Measurements from ENCODE around the gene CTSH.

Gene CTSH

GRCh38 chr15:78979456-78980320, 34.8 kb upstream of the CTSH start:
- no peak overlapping the region for H3K4me3 ChIP-seq (ENCODE audit: low read length)
- peak; percentile 54 for DNase-seq (ENCODE audit: low read depth, low spot score)

GRCh38 chr15:78978601-78979179, 33.8 kb upstream of the CTSH start:
- no peak for DNase-seq (ENCODE audit: low read depth, low spot score)
- no peak overlapping the region for H3K4me3 ChIP-seq (ENCODE audit: low read length)

GRCh38 chr15:78977591-78978347, 32.9 kb upstream of the CTSH start:
- H3K4me3 ChIP-seq (ENCODE audit: low read length), result no peak overlapping the region
- DNase-seq (ENCODE audit: low read depth, low spot score), result no peak

- no peak overlapping the region for H3K4me3 ChIP-seq (ENCODE audit: low read length)
- no peak for DNase-seq (ENCODE audit: low read depth, low spot score)
These were observed 32.3 kb upstream of the CTSH start for GRCh38 chr15:78977091-78977571.

- DNase-seq (ENCODE audit: low read depth, low spot score), result no peak
- H3K4me3 ChIP-seq (ENCODE audit: low read length), result no peak overlapping the region
These were observed 31.8 kb upstream of the CTSH start for GRCh38 chr15:78976691-78977090.

GRCh38 chr15:78974272-78974918, 29.5 kb upstream of the CTSH start:
- H3K4me3 ChIP-seq (ENCODE audit: low read length), result no peak overlapping the region
- DNase-seq (ENCODE audit: low read depth, low spot score), result no peak

GRCh38 chr15:78969687-78970349, 25.0 kb upstream of the CTSH start:
- no peak overlapping the region for H3K4me3 ChIP-seq (ENCODE audit: low read length)
- no peak for DNase-seq (ENCODE audit: low read depth, low spot score)

GRCh38 chr15:78968539-78969271, 23.9 kb upstream of the CTSH start:
- H3K4me3 ChIP-seq (ENCODE audit: low read length), result no peak overlapping the region
- DNase-seq (ENCODE audit: low read depth, low spot score), result no peak

GRCh38 chr15:78968114-78968513, 23.3 kb upstream of the CTSH start:
- DNase-seq (ENCODE audit: low read depth, low spot score), result no peak

GRCh38 chr15:78960308-78960707, 15.5 kb upstream of the CTSH start:
- DNase-seq (ENCODE audit: low read depth, low spot score), result no peak
- H3K4me3 ChIP-seq (ENCODE audit: low read length), result no peak overlapping the region

More at GRCh38 chr15:78968114-78968513, 23.3 kb upstream of the CTSH start:
- no peak overlapping the region for H3K4me3 ChIP-seq (ENCODE audit: low read length)

GRCh38 chr15:78959360-78959759, 14.5 kb upstream of the CTSH start:
- DNase-seq (ENCODE audit: low read depth, low spot score), result no peak
- no peak overlapping the region for H3K4me3 ChIP-seq (ENCODE audit: low read length)

- no peak overlapping the region for H3K4me3 ChIP-seq (ENCODE audit: low read length)
- DNase-seq (ENCODE audit: low read depth, low spot score), result no peak
These were observed 12.7 kb upstream of the CTSH start for GRCh38 chr15:78957416-78958093.

GRCh38 chr15:78956937-78957336, 12.1 kb upstream of the CTSH start:
- no peak for DNase-seq (ENCODE audit: low read depth, low spot score)
- no peak overlapping the region for H3K4me3 ChIP-seq (ENCODE audit: low read length)

GRCh38 chr15:78955355-78955754, 10.5 kb upstream of the CTSH start:
- no peak for DNase-seq (ENCODE audit: low read depth, low spot score)
- no peak overlapping the region for H3K4me3 ChIP-seq (ENCODE audit: low read length)

- no peak overlapping the region for H3K4me3 ChIP-seq (ENCODE audit: low read length)
- DNase-seq (ENCODE audit: low read depth, low spot score), result no peak
These were observed 7.0 kb upstream of the CTSH start for GRCh38 chr15:78951841-78952238.

GRCh38 chr15:78950902-78951840, 6.3 kb upstream of the CTSH start:
- H3K4me3 ChIP-seq (ENCODE audit: low read length), result no peak overlapping the region
- no peak for DNase-seq (ENCODE audit: low read depth, low spot score)

- DNase-seq (ENCODE audit: low read depth, low spot score), result no peak
- H3K4me3 ChIP-seq (ENCODE audit: low read length), result no peak overlapping the region
These were observed 5.5 kb upstream of the CTSH start for GRCh38 chr15:78950343-78950742.
